Measurements from ENCODE around the gene C1orf105.

- TF ChIP-seq EZH2phosphoT487 (conservative IDR thresholded peaks at IDR 0.05; ENCODE audit: low read length): no peak
- TF ChIP-seq CTCF (IDR thresholded peaks at IDR 0.05; ENCODE audit: insufficient read depth, low read length, poor library complexity, severe bottlenecking): no peak
Observed at GRCh38 chr1:172473302-172473701, 52.8 kb downstream of the C1orf105 start.

All from SU-DHL-6 (cell line).